Activated effector memory CD4-positive, alpha-beta T cell treated with Interleukin-2 at 50 U/mL for 16 hours (primary cell): Measurements from ENCODE around the gene MS4A18.
"Not testable (repeated sequence)": the region's sequence is repeated elsewhere in the genome, so short reads cannot be mapped to it uniquely, and the experiment has no call there.

ENCODE experiments used
- DNase-seq: peaks from one replicate; pipeline ENCODE4 v3.0.0-alpha.2; 2020

MS4A18 gene

GRCh38 chr11:60740573-60740972, 16.1 kb downstream of the MS4A18 start:
- DNase-seq: no peak

- no peak for DNase-seq
Observed at GRCh38 chr11:60741421-60741820, 16.9 kb downstream of the MS4A18 start.

- no peak for DNase-seq
Observed at GRCh38 chr11:60743058-60743457, 18.5 kb downstream of the MS4A18 start.

- no peak for DNase-seq
Observed at GRCh38 chr11:60744114-60744513, 19.6 kb downstream of the MS4A18 start.

- no peak for DNase-seq
Observed at GRCh38 chr11:60747359-60747873, 22.9 kb downstream of the MS4A18 start.

- no peak for DNase-seq
Observed at GRCh38 chr11:60748225-60748624, 23.7 kb downstream of the MS4A18 start.

GRCh38 chr11:60748821-60749220, 24.3 kb downstream of the MS4A18 start:
- DNase-seq: no peak

GRCh38 chr11:60750911-60751310, 26.4 kb downstream of the MS4A18 start:
- no peak for DNase-seq

GRCh38 chr11:60753309-60753708, 28.8 kb downstream of the MS4A18 start:
- DNase-seq: no peak

- DNase-seq: no peak
Observed at GRCh38 chr11:60754887-60755286, 30.4 kb downstream of the MS4A18 start.

GRCh38 chr11:60756307-60757032, 31.9 kb downstream of the MS4A18 start, which contains the start of gene MS4A15:
Gene MS4A15 (plus strand): TSS chr11:60756867. CDS start chr11:60763734, 6,867 bp downstream.
- no peak for DNase-seq

GRCh38 chr11:60757231-60757800, 32.8 kb downstream of the MS4A18 start:
- DNase-seq: no peak

GRCh38 chr11:60758671-60759070, 34.2 kb downstream of the MS4A18 start:
- not testable (repeated sequence) for DNase-seq

GRCh38 chr11:60759438-60760225, 35.1 kb downstream of the MS4A18 start:
- not testable (repeated sequence) for DNase-seq

- no peak for DNase-seq
Observed at GRCh38 chr11:60761436-60762190, 37.1 kb downstream of the MS4A18 start.

GRCh38 chr11:60762851-60763691, 38.6 kb downstream of the MS4A18 start:
- no peak for DNase-seq

GRCh38 chr11:60763692-60764369, 39.3 kb downstream of the MS4A18 start:
- DNase-seq: no peak

- no peak for DNase-seq
Observed at GRCh38 chr11:60764879-60765278, 40.4 kb downstream of the MS4A18 start.

- DNase-seq: no peak
Observed at GRCh38 chr11:60765355-60765754, 40.8 kb downstream of the MS4A18 start.

- no peak for DNase-seq
Observed at GRCh38 chr11:60766547-60766946, 42.0 kb downstream of the MS4A18 start.

GRCh38 chr11:60767388-60767811, 42.9 kb downstream of the MS4A18 start:
- DNase-seq: no peak
